HG03558 (cell line): ENCODE results near the gene ASXL2.
"Not testable (repeated sequence)": the region's sequence is repeated elsewhere in the genome, so short reads cannot be mapped to it uniquely, and the experiment has no call there.

Experiments used
- ATAC-seq: cut with Tn5 transposase; IDR thresholded peaks from one replicate; pipeline ENCODE4 v1.9.1; 2021; ENCODE audit warnings: moderate number of reproducible peaks; ENCODE audit not compliant: unreplicated experiment; ENCODE audit errors: extremely low read depth

ASXL2 gene

DNA sequence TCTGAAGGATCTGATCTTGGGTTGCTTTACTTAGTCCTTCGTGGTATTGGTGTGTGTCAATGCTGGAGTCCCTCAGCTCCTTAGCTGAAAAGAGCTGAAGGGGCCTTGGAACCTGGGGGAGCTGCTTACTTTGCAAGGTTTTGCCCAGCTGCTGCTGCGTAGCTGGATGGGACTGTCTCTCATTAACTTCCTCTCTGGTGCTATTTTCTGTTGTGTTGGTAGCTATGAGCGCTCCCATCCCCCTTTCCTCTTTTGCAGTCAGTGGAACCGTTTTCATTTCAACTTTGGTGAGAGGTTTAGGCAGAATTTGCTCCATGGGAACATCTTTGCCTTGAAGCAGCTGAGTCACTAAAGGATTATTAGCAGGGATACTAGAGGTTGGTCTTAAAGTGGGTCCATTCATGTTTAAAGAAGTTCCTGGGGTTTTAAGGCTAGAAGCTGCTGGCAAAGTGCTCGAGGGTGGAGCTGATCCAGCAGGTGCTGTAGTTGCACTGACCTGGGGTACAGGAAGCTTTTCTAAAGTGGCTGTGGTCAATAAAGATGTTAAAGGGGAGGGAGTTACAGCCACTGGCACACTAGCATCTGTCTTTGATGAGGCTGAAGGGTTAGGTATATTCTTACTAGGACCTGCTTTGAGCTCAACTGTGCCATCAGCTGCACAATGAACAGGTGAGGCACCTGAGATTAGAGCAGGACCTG is 135.0 kb downstream of the ASXL2 start:
- ATAC-seq: no peak

DNA sequence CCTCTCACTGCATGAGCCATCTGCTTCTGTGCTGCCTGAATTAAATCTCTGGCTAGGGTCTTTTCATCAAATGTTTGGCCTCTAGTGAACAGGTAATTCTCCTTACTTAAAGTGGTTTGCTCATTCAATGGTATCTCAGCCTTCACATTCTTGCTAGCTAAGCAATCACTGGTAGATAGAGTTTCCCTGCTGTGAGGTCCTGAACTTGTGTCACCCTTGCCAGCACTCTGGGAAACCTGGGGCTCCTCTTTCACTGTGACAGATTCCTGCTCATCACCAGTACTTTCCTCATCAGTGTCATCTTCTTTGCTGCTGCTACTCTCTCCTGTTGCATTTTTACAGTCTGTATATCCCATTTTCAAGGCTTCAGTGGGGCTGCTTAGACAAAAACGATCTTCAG is 135.8 kb downstream of the ASXL2 start:
- no peak for ATAC-seq

DNA sequence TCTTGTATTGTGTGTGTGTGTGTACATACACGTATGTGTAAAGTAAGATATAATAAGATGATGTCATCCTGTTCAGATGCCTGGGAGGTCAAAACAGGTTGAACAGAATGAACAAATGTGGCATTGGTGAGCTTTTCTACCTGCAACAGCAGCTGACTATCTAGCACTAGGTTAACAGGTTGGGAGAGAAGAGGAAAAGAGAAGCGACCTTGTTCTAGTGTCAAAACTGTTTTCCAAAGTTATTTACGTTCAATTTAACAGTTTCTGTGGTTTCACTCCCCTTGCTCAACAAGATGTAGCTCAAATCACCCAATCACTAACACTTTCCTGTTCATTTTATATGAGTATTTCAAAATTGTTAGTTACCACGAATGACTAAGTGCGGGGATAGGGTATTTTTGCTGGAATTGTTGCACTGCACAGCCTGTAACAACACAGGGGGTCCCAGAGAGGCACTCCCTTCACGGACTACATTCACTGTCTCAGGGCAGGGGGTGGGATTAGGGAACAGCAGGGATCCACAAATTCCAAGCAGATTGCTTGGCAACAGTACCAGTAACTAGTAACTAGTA is 137.4 kb downstream of the ASXL2 start:
- ATAC-seq: no peak

DNA sequence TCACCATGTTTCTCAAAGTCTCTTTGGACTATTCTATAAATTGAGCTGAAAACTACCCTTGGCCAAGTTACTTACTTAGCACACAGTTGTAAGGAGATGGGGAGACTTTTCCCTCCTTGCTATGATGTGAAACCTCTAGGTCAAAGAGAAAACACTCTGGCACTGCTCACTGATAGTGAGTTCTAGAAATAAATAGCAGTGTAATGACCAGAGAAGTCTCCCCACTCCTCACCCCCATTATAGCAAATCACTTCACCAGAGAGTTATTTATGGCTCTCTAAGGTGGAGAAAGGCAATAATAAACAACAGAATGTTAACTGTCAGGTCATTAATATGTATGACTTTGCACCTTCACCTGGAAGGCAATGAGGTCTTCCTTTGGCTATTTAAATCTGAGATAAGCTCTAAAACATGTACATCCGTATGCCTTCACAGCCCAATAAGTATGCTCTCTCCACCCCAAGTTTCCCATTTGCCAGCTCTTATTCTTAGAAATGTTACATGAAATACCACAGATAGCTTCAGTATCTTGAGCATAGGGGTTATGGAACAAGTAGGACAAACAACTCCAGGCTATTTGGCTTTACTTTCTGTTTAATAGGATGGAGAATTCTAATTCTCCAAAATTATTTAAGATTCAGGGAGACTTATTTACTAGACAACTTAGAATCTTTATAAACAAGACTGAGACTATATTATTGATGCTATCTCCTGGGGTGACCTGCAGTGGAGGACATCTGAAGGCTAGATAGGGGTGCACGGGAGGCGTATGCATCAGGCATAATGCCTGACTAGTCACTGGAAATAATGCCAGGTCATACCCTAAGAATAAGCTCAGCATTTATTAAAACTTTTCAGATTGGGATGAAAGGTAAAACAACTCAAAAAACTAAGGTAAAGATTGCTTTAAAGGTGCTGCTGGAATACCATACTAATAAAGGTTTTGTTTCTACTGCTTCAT is 139.6 kb downstream of the ASXL2 start:
- ATAC-seq: no peak

DNA sequence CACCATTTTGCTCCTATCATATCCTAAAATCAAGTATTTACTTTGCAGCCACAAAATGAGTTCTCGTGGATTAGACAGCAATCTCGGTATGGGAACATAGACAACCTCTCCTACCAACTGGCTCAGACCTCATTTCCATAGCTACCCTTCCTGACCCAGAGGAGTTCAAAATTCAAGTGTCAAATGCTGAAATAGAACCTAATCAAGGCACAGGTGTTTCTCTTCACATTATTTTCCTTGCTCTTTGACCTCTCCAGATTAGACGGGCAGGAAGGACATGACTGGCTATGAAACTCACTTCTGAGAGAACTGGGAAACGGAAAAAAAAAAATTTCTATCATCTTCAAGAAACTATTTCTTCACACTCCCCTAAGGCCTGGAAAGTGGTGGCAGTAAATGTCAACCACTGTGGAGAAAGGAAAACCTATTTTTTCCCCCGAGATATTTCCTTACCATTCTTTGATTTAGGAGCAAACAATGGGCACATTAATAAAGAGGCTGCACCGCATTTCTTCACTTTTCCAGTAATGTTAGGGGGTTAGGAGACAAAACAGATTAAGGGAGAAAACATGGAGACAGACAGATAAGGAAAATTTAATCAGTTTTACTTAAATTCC is 141.3 kb downstream of the ASXL2 start:
- no peak for ATAC-seq

DNA sequence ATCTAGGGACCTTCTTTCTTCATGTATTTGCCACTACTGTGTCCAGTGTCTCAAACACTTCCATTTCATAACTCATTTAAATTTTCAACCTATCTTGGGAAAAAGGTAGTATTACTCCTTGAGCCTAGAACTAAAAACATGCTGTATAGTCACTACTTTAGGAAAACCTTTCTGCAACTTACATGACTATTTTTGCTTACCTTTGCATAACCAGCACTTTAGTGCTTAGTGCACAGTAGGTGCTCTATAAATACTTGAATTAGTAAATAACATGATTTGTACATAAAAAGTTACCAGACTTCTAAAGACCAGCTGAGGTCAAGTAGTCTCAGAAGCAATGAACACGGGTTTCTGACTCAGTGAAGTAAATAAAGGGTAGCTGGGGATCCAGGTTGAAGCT is 142.5 kb downstream of the ASXL2 start:
- no peak for ATAC-seq

DNA sequence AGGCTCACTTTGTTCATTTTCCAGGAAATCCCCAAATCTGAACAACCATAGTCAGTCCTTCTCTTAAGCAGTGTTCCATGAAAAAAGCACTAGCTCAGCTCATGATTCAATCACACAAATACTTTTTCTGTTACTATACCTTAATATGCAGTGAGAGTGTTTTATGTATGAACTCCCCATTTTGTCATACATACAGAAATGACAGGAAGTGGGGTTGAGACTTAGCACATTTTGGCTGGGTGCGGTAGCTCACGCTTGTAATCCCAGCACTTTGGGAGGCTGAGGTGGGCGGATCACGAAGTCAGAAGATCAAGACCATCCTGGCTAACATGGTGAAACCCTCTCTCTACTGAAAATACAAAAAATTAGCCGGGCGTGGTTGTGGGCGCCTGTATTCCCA is 149.7 kb downstream of the ASXL2 start:
- ATAC-seq: no peak

DNA sequence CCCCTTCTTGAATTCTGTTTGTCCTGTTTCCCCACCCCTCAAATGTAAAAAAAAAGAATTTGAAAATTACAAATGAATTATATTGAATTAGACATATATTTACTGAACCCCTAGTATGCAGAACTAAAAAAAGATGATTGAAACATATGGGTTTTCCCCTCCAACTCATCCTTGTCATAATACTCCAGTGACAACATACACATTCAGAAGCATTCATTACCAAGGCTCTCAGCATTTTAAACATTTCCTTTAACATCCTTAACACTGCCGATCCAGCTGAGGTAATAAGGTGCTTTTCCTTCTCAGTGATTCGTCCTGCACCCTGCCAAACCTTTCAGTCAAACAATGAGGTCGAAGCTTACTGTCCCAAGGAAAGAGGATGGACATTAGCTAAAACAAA is 151.8 kb downstream of the ASXL2 start:
- ATAC-seq: no peak

DNA sequence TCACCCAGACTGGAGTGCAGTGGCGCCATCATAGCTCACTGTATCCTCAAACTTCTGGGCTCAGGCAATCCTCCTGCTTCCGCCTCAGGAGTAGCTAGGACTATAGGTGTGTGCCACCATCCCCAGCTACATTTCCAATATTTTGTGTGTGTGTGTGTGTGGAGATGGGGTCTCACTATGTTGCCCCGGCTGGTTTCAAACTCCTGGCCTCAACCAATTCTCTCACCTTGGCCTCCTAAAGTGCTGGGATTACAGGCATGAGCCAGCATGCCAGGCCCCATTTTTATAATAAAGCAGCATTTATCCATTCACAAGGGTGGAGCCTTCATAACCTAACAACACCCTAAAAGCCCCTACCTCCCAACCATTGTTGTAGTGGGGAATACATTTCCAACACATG is 152.4 kb downstream of the ASXL2 start:
- no peak for ATAC-seq

DNA sequence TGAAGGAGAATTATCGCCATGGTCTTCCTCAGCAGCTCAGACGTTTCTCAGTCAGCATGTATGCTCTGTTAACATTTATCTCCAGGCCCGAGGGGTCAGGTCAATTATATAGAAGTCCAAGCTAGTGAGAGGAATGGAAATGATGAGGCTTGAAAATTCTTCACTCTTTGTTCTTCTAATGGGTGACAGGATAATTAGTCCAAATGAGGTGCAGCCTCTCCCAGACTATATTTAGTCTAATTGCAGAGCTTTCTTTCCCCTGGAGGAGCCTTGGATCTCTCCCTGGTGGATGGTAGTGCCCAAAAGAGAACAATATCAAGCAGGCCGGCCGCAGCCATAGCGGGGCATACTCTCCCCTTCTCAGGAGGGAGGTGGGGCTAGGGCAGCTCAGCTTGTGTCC is 153.5 kb downstream of the ASXL2 start:
- ATAC-seq: no peak

DNA sequence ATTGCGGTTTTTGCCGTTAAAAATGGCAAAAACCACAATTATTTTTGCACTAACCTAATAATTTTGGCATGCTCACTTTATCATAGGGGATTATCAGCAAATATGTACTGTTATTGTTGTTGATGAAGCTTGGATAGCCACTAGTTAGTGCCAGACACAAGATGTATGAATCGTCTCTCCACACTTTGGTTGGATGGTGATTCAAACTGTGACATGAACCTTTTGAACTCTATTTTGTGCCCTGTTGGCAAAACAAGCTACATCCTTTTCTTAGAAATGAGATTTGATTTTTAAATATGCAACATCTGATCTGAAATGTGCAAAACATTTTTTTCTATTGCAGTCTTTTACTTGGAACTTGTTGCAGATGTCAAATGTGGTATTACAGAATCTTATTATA is 156.1 kb downstream of the ASXL2 start:
- no peak for ATAC-seq

DNA sequence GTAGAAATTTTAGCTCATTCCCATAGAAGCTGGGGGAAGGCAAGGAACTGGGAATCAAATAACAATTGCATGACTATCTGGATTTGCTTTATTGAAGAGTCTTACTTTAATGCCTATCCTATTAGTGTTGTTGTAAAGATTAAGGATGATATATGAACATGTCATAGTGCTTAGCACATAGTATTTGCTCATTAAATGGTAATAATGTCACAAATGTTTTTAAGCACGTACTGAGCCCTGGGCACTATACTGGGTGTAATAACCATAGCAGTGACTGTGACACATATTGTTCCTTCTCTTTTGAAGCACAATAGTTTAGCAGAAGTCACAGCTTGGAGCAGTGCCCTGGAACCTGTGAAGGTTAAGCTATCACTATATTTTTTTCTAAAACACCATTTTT is 157.7 kb downstream of the ASXL2 start:
- ATAC-seq: no peak

DNA sequence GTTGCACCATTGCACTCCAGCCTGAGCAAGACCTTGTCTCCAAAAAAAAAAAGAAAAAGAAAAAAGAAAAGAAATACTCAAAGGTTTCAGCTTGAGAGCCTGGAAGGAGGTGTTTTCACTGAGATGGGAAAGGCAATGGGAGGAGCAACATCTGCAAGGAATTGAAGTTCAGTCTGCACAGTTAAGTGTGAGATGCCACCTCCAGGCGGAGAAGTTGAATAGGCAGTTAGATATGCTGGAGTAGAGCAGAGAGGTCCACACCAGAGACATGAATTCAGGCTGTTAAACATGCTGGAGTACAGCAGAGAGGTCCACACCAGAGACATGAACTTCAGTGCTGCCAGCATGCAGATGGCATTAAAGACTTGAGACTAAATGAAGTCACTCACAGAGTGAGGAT is 163.5 kb downstream of the ASXL2 start:
- ATAC-seq: no peak

DNA sequence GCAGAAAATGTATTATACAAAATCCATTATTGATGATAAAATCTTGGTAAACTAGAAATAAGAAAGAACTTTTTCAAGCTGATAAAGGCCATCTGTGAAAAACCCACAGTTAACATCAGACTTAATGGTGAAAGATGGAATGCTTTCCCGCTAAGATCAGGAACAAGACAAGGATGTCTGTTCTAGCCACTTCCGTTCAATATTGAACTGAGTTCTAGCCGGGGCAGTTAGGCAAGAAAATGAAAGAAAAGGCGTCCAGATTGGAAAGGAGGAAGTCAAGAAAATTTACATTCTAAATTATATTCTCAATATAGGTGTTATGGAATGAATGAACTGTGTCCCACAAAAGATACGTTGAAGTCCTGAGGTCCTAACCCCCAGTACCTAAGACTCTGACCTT is 165.8 kb downstream of the ASXL2 start:
- ATAC-seq: no peak

DNA sequence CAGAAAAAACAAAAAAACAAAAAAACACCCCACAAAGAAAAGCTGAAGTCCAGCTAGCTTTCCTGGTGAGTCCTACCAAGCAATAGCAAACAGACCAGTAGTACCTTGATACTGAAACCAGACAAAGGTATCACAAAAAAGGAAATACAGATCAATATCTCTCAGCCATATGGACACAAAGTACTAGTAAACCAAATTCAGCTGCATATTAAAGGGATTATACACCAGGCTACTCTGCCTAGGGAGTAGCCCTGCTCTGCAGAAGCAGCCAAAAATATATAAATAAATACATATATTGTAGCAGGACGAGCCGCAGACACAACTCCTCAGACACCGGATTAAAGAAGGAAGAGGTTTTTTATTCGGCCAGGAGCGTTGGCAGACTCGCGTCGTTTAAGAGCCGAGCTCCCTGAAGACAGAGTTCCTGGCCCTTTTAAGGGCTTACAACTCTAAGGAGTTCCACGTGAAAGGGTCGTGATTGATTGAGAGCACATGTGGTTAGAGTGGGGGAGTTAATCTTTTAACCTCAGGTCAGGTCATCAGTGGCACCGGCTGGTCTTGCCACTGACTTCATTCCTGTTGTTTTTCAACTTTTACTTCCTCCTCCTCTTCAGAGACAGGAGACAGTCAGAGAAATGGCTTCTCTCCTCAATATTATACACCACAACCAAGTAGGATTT is 166.5 kb downstream of the ASXL2 start:
- ATAC-seq: no peak

DNA sequence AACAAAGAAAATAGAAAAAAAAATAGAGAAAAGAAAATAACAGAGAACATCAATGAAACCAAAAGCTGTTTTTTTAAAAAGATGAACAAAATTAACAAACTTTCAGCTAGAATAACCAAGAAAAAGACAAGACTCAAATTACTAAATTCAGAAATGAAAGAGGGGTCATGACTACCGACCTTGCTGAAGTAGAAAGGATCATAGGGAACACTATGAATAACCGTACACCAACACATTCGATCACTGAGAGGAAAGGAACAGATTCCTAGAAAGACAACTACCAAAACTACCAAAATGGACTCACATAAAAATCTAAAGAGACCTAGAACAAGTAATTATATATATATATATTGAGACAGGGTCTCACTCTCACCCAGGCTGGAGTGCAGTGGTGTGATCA is 167.5 kb downstream of the ASXL2 start:
- ATAC-seq: no peak

DNA sequence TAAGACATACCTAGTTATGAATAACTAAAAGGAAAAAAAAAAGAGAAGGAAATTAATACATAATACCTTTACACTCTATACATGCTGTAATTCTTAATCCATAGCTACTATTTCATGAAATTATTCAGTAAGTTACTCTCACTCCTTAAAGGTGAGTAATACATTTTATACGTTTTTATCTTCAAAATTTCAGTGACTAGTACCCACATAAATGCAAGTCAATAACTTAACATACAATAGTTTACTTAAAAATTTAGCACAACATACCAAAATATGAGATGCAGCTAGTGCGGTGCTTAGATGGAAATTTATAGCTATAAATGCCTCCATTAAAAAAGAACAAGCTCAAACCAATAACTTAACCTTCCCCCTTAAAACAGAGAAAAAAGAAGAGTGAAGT is 168.9 kb downstream of the ASXL2 start:
- no peak for ATAC-seq

DNA sequence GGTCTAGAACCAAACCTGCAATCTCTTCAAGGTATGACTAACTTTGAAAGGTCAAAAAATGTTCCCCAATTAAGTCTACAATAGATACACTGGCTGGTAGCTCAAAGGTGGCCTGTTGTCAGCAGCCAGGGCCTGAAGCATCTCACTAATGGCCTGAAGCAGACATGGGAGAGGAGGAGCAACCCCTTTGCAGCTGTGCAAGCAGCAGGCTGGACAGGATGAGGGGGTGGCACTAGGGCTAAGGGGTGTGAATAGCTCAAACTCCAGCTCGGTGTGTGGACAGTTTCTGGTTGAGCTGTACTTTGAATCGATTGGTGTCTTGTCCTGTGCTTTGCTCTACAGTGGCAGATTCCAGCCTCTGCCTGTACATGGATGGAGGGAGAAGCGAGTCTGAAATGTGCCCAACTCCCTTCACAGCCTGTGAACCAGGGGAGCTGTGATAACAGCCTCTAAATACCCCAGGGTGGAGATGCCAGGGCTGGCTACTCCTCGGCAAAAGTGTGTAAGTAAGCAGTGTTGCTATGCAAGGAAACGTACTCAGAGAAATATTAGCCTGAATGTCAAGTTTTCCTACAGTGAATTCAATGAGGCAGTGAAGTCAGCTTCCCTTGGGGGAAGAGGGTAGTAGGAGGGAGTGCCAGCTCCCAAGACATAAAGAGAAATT is 170.2 kb downstream of the ASXL2 start:
- no peak for ATAC-seq

DNA sequence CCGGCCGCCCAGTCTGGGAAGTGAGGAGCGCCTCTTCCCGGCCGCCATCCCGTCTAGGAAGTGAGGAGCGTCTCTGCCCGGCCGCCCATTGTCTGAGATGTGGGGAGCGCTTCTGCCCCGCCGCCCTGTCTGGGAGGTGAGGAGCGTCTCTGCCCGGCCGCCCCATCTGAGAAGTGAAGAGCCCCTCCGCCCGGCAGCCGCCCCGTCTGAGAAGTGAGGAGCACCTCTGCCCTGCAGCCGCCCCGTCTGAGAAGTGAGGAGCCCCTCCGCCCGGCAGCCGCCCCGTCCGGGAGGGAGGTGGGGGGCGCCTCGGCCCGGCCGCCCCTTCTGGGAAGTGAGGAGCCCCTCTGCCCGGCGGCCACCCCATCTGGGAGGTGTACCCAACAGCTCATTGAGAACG is 172.7 kb downstream of the ASXL2 start:
- ATAC-seq: not testable (repeated sequence)

DNA sequence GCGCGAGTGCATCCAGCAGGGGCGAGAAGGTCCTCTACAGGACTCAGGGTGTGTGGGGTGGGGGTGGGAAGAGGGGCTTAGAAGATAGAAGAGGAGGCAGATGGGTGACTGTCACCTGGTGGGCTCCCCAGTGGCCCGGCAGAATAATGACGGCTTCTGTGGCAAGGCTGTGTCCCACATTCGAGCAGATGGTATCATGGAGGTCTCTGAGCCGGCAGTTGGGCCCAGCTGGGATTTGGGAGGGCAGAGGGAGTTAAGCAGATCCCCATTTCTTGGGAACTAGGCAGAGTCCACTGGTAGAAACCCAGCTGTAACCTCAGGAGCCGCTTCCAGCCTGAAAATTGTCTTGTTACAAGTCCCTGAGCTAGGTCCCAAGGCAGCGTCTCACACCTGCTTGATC is 176.5 kb downstream of the ASXL2 start:
- ATAC-seq: no peak
